Caco-2 (cell line): ENCODE data around the gene MED8. TPM values are rescaled to one million over a fixed set of nuclear protein-coding genes. Genes with fewer than 3 reads are reported as not detected.

ENCODE experiments used
- BruUV-seq: library from RNA; stranded (reverse); fragments of 400-500 nt; replicated peaks from 2 replicates; lab custom pipeline; 2021; lab: Mats Ljungman, UMichigan
- CTCF ChIA-PET: fragments of 300-600 bp; sonication (Branson Sonifier 250); formaldehyde crosslinking; loops from one replicate; lab custom pipeline; 2022; ENCODE audit warnings: antibody characterized with exemption; lab: Charles Lee
- POLR2A ChIA-PET: fragments of 300-600 bp; sonication (Branson Sonifier 250); formaldehyde crosslinking; loops from one replicate; lab custom pipeline; 2022; ENCODE audit warnings: antibody characterized with exemption; lab: Charles Lee
- DNase-seq, 2 experiments: peaks; one replicate each; pipeline versions ENCODE4 v3.0.0 to v3.0.0-alpha.2; 2020 to 2022
- H3K27me3 ChIP-seq: replicated peaks from 2 replicates; pipeline ENCODE4 v1.6.0; 2011; ENCODE audit warnings: low read length; ENCODE audit not compliant: control insufficient read depth, insufficient read depth
- H3K36me3 ChIP-seq: 2 replicates; pipeline ENCODE4 v1.5.1; 2011; ENCODE audit warnings: low read length; ENCODE audit not compliant: control insufficient read depth, insufficient read depth
- H3K4me1 ChIP-seq: fragments of 250-450 bp; sonication (Bioruptor Pico); 2 replicates; pipeline ENCODE4 v1.5.1; 2020; ENCODE audit warnings: mild to moderate bottlenecking
- H3K4me3 ChIP-seq: 2 replicates; pipeline ENCODE4 v1.5.1; 2011; ENCODE audit warnings: low read depth, mild to moderate bottlenecking, control low read depth, low read length
- H3K9me3 ChIP-seq: fragments of 250-450 bp; sonication (Bioruptor Pico); 2 replicates; pipeline ENCODE4 v1.5.1; 2020; ENCODE audit warnings: mild to moderate bottlenecking, moderate library complexity
- H3K27ac Mint-ChIP-seq: one replicate; pipeline ENCODE4 v1.8.0; 2022; ENCODE audit warnings: mixed read lengths; ENCODE audit not compliant: unreplicated experiment
- H3K27me3 Mint-ChIP-seq: one replicate; pipeline ENCODE4 v1.8.0; 2022; ENCODE audit warnings: mixed read lengths; ENCODE audit not compliant: insufficient read depth, unreplicated experiment
- H3K36me3 Mint-ChIP-seq: one replicate; pipeline ENCODE4 v1.8.0; 2022; ENCODE audit warnings: mild to moderate bottlenecking, mixed read lengths; ENCODE audit not compliant: insufficient read depth, unreplicated experiment
- H3K4me1 Mint-ChIP-seq: one replicate; pipeline ENCODE4 v1.8.0; 2022; ENCODE audit warnings: low read depth, mixed read lengths; ENCODE audit not compliant: unreplicated experiment
- H3K4me3 Mint-ChIP-seq: one replicate; pipeline ENCODE4 v1.8.0; 2022; ENCODE audit warnings: mild to moderate bottlenecking, moderate library complexity, mixed read lengths; ENCODE audit not compliant: unreplicated experiment
- H3K9me3 Mint-ChIP-seq: one replicate; pipeline ENCODE4 v1.8.0; 2022; ENCODE audit warnings: mixed read lengths; ENCODE audit not compliant: unreplicated experiment
- intact Hi-C: fragments of 100-400 bp; cut with micrococcal nuclease; formaldehyde crosslinking; loops from one replicate; pipeline ENCODE4 v1.10.0; 2022; ENCODE audit not compliant: unreplicated experiment
- microRNA-seq: library from miRNA; unstranded; fragments of <30 nt; microRNA quantifications from one replicate; pipeline ENCODE4 v1.2.0, GENCODE V29; 2022
- total RNA-seq: library from RNA; stranded (reverse); gene quantifications from 2 replicates; pipeline ENCODE4 v1.2.3, GENCODE V29; 2022
- TF ChIP-seq, protein P1 (sequence below), 2 experiments: fragments of 200-600 bp in 1 of 2; IDR thresholded peaks; 1 replicate in 1 of 2; 2 replicates in 1 of 2; pipeline versions ENCODE4 v1.5.1 to v1.8.0; 2011 to 2022; ENCODE audit warnings: antibody characterized with exemption in 1 of 2, control low read depth in 1 of 2, inconsistent platforms in 1 of 2, low read depth in 1 of 2, low read length in 1 of 2, mild to moderate bottlenecking in 1 of 2, moderate library complexity in 1 of 2; ENCODE audit not compliant: insufficient read depth in 1 of 2, severe bottlenecking in 1 of 2, unreplicated experiment in 1 of 2

Gene MED8
- total RNA-seq, 1 experiment from 2014 or later: 35.8 TPM

DNA sequence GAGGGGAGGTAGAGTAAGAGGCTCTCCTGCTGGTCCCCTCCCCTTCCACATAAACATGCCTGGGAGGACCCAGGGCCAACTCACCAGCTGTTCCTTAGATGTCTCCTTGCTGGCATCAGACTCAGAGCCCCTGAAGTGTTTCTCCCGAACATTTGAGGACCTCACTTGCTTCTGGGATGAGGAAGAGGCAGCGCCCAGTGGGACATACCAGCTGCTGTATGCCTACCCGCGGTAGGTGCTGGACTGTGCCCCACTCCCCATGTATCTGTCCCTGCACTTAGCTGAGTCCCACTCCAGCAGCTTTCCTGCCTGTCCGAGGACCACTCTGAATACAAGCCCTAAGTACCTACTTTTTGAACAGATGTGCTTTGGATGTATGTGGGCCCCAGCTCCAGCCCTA is 51.6 kb downstream of the MED8 start:
- Histone ChIP-seq H3K36me3 (no peaks in the 10 kb centered on the region), H3K9me3 (no peaks in the 10 kb centered on the region), H3K4me3 (no peak overlapping the region), H3K4me1 (no peaks in the 10 kb centered on the region), H3K27me3 (no peaks in the 10 kb centered on the region)
- no peak overlapping the region for H3K4me3 Mint-ChIP-seq
- no peak for DNase-seq
- ChIA-PET CTCF (no interaction called here), POLR2A (no interaction called here)
- no peaks in the 10 kb centered on the region for H3K9me3 Mint-ChIP-seq
- H3K4me1 Mint-ChIP-seq: peaks cover 9% of the 10 kb centered on the region
- no peak overlapping the region for H3K27ac Mint-ChIP-seq
- H3K36me3 Mint-ChIP-seq: no peaks in the 10 kb centered on the region
- TF ChIP-seq, protein P1, sequence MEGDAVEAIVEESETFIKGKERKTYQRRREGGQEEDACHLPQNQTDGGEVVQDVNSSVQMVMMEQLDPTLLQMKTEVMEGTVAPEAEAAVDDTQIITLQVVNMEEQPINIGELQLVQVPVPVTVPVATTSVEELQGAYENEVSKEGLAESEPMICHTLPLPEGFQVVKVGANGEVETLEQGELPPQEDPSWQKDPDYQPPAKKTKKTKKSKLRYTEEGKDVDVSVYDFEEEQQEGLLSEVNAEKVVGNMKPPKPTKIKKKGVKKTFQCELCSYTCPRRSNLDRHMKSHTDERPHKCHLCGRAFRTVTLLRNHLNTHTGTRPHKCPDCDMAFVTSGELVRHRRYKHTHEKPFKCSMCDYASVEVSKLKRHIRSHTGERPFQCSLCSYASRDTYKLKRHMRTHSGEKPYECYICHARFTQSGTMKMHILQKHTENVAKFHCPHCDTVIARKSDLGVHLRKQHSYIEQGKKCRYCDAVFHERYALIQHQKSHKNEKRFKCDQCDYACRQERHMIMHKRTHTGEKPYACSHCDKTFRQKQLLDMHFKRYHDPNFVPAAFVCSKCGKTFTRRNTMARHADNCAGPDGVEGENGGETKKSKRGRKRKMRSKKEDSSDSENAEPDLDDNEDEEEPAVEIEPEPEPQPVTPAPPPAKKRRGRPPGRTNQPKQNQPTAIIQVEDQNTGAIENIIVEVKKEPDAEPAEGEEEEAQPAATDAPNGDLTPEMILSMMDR (IDR thresholded peaks at IDR 0.05; ENCODE audit: insufficient read depth in 1 of 2, low read depth in 1 of 2, low read length in 1 of 2, severe bottlenecking in 1 of 2, unreplicated experiment in 1 of 2): no peak
- intact Hi-C loops: no loop called here
- H3K27me3 Mint-ChIP-seq: no peaks in the 10 kb centered on the region
- BruUV-seq: no TSS peak

DNA sequence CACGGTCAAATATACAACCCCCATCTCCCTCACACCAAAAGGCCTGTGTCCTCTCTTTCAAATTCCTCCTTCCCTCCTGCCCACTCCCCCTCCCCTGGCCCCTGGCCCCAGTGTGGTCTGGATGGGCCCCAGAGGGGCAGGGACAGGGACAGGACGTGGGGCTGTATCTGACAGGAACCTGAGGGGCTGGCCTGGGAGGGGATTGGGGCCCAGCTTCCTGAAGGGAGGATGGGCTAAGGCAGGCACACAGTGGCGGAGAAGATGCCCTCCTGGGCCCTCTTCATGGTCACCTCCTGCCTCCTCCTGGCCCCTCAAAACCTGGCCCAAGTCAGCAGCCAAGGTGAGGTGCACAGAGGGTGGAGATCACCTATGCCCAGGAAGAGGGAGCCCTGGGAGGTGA is 52.0 kb downstream of the MED8 start, which contains the start of gene MPL:
TSS of gene MPL (plus strand) at position 231 of the 400 bp plus-strand sequence. CDS start at position 262, 31 bp downstream.
- no peaks in the 10 kb centered on the region for H3K36me3 Mint-ChIP-seq
- no peaks in the 10 kb centered on the region for H3K9me3 Mint-ChIP-seq
- no TSS peak for BruUV-seq
- H3K9me3 ChIP-seq: no peaks in the 10 kb centered on the region
- POLR2A ChIA-PET: no interaction called here
- H3K27me3 ChIP-seq: no peaks in the 10 kb centered on the region
- H3K27ac Mint-ChIP-seq: no peak within 1 kb of the TSS
- intact Hi-C loops: no loop called here
- TF ChIP-seq, protein P1 (IDR thresholded peaks at IDR 0.05; ENCODE audit: insufficient read depth in 1 of 2, low read depth in 1 of 2, low read length in 1 of 2, severe bottlenecking in 1 of 2, unreplicated experiment in 1 of 2): no peak
- H3K36me3 ChIP-seq: no peaks in the 10 kb centered on the region
- H3K4me3 ChIP-seq: no peak within 1 kb of the TSS
- H3K4me1 Mint-ChIP-seq: peaks cover 9% of the 10 kb centered on the region
- no peaks in the 10 kb centered on the region for H3K27me3 Mint-ChIP-seq
- CTCF ChIA-PET: no interaction called here
- H3K4me1 ChIP-seq: no peaks in the 10 kb centered on the region
- DNase-seq: no peak
- H3K4me3 Mint-ChIP-seq: no peak within 1 kb of the TSS

DNA sequence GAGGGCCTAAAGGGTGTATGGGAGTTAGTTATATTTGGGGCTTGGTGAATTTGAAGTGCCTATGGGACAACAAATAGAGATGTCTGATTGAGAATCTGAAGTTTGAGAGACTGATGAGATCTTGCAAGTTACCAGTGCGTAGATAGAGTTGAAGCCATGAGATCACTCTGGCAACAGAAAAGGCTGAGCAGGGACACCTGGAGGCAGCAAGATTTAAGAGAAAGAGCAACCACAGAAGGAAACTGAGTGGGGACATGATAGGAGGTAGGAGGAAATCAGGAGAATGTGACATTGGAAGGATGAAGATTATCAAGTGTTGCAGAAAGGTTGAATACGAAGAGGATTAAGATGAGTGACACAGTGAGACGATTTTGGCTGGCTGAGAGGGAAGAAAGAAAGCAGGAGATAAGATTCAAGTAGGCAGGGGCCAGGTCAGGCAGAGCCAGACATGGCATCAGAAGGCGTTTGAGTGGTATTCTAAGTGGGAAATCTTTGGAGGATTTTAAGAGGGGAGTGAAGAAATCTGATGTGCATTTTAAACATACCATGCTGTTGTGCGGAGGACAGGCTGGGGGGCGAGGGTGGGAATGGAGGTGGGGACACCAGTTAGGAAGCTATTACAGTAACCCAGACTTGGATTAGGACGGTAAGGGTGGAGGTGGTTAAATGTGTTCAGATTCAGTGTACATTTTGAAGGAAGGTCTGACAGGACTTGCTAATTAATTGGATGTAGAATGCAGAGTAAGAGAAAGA is 55.0 kb downstream of the MED8 start:
- Histone ChIP-seq H3K27me3 (no peaks in the 10 kb centered on the region), H3K4me3 (no peak overlapping the region), H3K4me1 (no peaks in the 10 kb centered on the region), H3K36me3 (no peaks in the 10 kb centered on the region), H3K9me3 (no peaks in the 10 kb centered on the region)
- Mint-ChIP-seq H3K27me3 (no peaks in the 10 kb centered on the region), H3K36me3 (no peaks in the 10 kb centered on the region), H3K4me1 (no peaks in the 10 kb centered on the region), H3K4me3 (no peak overlapping the region), H3K9me3 (no peaks in the 10 kb centered on the region), H3K27ac (no peak overlapping the region)
- intact Hi-C loops: no loop called here
- ChIA-PET CTCF (no interaction called here), POLR2A (no interaction called here)
- no peak for DNase-seq
- TF ChIP-seq, protein P1 (IDR thresholded peaks at IDR 0.05; ENCODE audit: insufficient read depth in 1 of 2, low read depth in 1 of 2, low read length in 1 of 2, severe bottlenecking in 1 of 2, unreplicated experiment in 1 of 2): no peak
- BruUV-seq: no TSS peak

Small RNA genes within 50 kb of the gene (microRNA-seq; reads per million reads assigned to microRNA genes)
- gene MIR6734: not detected

Other genes with a start within 250 kb of the MED8 start
- gene EBNA1BP2, start 217.5 kb downstream of the MED8 start, total RNA-seq: 56.3 and 61.6 TPM in 2 replicates
- 0.23 and 0.35 TPM in 2 replicates for gene CFAP57, start 217.5 kb downstream of the MED8 start, total RNA-seq
- 22.8 and 25.9 TPM in 2 replicates for gene TMEM125, start 119.8 kb downstream of the MED8 start, total RNA-seq
- gene C1orf210, start 104.2 kb downstream of the MED8 start, total RNA-seq: 7.8 and 9.6 TPM in 2 replicates
- not detected in 2 replicates for gene TIE1, start 88.8 kb downstream of the MED8 start, total RNA-seq
- 0.49 TPM in 1 of 2 replicates, not detected in the other for gene MPL, start 52.0 kb downstream of the MED8 start, total RNA-seq
- 123 and 125 TPM in 2 replicates for gene CDC20, start 30.8 kb downstream of the MED8 start, total RNA-seq
- 66.8 and 67.1 TPM in 2 replicates for gene ELOVL1, start 21.8 kb downstream of the MED8 start, total RNA-seq
- 29.0 and 31.6 TPM in 2 replicates for gene SZT2, start 99 bp upstream of the MED8 start, total RNA-seq
- 34.5 and 35.4 TPM in 2 replicates for gene HYI, start 64.1 kb upstream of the MED8 start, total RNA-seq
- 158 TPM in 2 replicates for gene PTPRF, start 141.1 kb upstream of the MED8 start, total RNA-seq